HCT116 (cell line): Measurements from ENCODE around the gene SLC3A2.
"Not testable (repeated sequence)": the region's sequence is repeated elsewhere in the genome, so short reads cannot be mapped to it uniquely, and the experiment has no call there.

Source experiments
- RAD21 ChIP-seq: IDR thresholded peaks from 2 replicates; pipeline ENCODE4 v1.6.1; 2012; ENCODE audit warnings: low read depth, mild to moderate bottlenecking
- TF ChIP-seq, protein P1 (sequence below), 3 experiments: fragments of 200-600 bp in 1 of 3; sonication (generic) in 1 of 3; IDR thresholded peaks in 2 of 3; conservative IDR thresholded peaks in 1 of 3; 2 replicates each; pipeline ENCODE4 v1.5.1; 2012 to 2017; ENCODE audit warnings: low read depth in 2 of 3, low read length in 2 of 3, antibody characterized with exemption in 1 of 3, borderline replicate concordance in 1 of 3, control low read depth in 1 of 3, mild to moderate bottlenecking in 1 of 3, mixed read lengths in 1 of 3, mixed run types in 1 of 3, moderate library complexity in 1 of 3; ENCODE audit not compliant: insufficient read depth in 1 of 3

DNA sequence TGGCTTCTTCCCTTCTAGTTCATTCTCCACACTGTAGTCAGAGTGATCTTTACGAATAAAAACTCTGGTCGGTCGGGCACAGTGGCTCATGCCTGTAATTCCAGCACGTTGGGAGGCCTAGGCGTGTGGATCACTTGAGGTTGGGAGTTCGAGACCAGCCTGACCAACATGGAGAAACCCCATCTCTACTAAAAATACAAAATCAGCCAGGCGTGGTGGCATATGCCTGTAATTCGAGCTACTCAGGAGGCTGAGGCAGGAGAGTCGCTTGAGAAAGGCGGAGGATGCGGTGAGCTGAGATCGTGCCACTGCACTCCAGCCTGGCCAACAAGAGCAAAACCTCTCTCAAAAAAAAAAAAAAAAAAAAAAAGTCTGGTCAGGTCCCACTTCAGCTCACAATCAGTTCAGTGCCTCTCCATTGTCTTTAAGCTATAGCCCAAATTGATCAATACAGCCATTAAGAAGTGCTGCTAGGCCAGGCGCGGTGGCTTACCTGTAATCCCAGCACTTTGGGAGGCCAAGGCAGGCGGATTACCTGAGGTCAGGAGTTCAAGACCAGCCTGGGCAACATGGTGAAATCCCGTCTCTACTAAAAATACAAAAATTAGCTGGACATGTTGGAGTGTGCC, 19.0 kb upstream of the SLC3A2 start:
- TF ChIP-seq, protein P1, sequence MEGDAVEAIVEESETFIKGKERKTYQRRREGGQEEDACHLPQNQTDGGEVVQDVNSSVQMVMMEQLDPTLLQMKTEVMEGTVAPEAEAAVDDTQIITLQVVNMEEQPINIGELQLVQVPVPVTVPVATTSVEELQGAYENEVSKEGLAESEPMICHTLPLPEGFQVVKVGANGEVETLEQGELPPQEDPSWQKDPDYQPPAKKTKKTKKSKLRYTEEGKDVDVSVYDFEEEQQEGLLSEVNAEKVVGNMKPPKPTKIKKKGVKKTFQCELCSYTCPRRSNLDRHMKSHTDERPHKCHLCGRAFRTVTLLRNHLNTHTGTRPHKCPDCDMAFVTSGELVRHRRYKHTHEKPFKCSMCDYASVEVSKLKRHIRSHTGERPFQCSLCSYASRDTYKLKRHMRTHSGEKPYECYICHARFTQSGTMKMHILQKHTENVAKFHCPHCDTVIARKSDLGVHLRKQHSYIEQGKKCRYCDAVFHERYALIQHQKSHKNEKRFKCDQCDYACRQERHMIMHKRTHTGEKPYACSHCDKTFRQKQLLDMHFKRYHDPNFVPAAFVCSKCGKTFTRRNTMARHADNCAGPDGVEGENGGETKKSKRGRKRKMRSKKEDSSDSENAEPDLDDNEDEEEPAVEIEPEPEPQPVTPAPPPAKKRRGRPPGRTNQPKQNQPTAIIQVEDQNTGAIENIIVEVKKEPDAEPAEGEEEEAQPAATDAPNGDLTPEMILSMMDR (IDR thresholded peaks at IDR 0.05 in 2 of 3, conservative IDR thresholded peaks at IDR 0.05 in 1 of 3; ENCODE audit: borderline replicate concordance in 1 of 3, insufficient read depth in 1 of 3, low read depth in 2 of 3, low read length in 2 of 3) = not testable (repeated sequence)
- TF ChIP-seq RAD21 = not testable (repeated sequence)
